Activated CD4-positive, alpha-beta T cell treated with anti-CD3 and anti-CD28 coated beads for 48 hours (primary cell): Measurements from ENCODE around the gene BET1L.
"Not testable (repeated sequence)": the region's sequence is repeated elsewhere in the genome, so short reads cannot be mapped to it uniquely, and the experiment has no call there.

ENCODE experiments used
- DNase-seq: peaks from one replicate; pipeline ENCODE4 v3.0.0-alpha.2; 2020

Gene BET1L

DNA sequence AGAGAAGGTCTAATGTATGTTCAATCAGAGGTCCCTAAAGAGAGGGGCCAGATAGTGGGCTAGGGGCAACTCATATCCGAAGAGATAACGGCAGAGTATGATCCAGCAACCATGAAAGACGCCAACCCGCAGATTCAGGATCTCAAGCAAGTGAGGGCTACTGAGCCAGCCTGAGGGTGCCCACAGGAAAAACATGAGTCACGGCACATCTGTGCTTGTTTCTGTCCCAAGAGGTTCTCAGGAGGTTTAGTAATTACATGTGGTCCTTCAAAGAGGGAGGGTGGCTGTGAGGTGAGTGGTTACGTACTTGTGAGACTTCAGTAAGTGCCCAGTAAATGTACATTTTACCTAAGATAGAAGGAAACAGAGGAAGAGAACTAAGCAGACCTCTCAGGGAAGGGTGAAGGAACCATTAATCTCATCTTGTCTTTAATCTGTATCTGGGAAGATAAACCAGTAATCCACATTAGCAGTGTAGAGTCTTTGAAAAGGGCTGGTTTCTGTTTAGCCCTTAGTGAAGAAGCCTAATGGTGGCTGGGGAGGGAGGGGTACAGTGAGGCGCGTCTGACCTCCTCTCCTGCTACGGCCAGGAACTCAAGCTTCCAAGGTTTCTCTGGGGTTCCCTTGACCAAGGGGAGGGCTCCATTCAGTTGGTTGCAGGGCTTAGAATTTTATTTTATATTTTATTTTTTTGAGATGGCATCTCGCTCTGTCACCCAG lies 18.7 kb upstream of the BET1L start:
- DNase-seq, result peak; percentile 37

DNA sequence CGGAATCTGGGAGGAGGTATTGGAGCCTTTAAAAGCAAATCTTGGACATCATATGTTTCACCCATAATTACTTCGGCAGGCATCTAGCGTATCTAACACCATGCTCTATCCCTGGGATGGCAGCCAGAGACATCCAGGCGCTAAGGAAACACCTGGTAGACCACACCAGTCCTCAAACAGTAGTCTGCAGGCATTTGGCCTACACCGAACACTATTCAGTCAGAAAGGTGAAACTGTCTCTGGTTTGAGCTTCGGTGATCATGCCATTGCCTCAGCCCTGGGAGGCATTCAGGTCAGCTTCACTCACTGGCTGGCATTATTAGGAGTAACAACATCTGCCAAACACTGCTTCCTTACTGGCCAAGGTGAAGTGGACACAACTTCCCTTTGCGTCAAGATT lies 17.2 kb upstream of the BET1L start:
- no peak for DNase-seq

- no peak for DNase-seq
Measured at GRCh38 chr11:223884-224283, 16.7 kb upstream of the BET1L start.

DNA sequence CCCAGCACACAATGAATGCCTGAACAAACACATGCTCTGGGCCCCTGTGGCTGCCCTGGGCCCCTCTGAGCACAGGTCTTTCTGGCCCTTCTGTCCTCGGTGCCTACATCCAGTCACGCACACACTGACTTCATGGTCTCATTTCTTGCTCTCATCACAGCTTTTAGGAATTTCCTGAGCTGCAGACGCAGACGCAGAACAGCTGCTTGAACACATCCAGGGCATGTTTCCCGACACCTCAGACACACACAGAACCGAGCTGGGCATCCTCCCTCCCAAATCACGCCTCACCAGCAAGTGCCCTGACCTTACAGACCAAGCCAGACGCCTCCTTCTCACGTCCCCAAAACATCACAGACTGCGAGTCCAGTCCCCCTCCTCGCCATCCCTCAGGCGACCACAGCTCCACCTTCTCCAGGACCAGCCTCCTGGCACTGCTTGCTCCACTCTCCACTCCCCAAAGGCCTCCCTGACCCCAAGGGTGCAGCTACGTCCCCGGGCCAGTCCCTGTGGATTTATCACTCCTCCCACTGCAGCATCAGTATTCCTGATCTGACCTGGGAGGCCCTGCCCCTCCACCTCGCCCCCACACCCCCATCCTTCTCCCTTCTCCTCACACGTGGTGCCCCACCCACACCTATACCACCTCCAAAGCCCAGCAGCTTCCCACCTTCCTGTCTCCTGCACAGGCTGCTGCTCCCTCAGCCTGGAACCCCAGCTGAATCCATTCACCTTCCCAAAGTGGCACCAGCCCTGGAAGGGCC lies 16.0 kb upstream of the BET1L start:
- no peak for DNase-seq

- no peak for DNase-seq
Measured at GRCh38 chr11:221998-222789, 15.0 kb upstream of the BET1L start.

GRCh38 chr11:221539-221938 lies 14.3 kb upstream of the BET1L start:
- DNase-seq, result no peak

GRCh38 chr11:220641-221215 lies 13.5 kb upstream of the BET1L start:
- not testable (repeated sequence) for DNase-seq

GRCh38 chr11:218815-219593 lies 11.8 kb upstream of the BET1L start:
- no peak for DNase-seq

DNA sequence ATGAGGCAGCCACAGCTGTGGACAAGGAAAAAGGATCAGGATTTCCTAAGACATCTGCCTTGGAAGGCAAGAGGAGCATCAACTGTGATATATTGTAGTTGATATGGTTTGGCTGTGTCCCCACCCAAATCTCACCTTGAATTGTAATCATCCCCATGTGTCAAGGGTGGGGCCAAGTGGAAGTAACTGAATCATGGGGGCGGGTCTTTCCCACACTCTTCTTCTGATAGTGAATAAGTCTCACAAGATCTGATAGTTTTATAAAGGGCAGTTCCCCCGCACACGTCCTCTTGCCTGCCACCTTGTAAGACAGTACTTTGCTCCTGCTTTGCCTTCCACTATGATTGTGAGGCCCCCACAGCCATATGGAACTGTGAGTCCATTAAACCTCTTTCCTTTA lies 10.5 kb upstream of the BET1L start:
- no peak for DNase-seq

DNA sequence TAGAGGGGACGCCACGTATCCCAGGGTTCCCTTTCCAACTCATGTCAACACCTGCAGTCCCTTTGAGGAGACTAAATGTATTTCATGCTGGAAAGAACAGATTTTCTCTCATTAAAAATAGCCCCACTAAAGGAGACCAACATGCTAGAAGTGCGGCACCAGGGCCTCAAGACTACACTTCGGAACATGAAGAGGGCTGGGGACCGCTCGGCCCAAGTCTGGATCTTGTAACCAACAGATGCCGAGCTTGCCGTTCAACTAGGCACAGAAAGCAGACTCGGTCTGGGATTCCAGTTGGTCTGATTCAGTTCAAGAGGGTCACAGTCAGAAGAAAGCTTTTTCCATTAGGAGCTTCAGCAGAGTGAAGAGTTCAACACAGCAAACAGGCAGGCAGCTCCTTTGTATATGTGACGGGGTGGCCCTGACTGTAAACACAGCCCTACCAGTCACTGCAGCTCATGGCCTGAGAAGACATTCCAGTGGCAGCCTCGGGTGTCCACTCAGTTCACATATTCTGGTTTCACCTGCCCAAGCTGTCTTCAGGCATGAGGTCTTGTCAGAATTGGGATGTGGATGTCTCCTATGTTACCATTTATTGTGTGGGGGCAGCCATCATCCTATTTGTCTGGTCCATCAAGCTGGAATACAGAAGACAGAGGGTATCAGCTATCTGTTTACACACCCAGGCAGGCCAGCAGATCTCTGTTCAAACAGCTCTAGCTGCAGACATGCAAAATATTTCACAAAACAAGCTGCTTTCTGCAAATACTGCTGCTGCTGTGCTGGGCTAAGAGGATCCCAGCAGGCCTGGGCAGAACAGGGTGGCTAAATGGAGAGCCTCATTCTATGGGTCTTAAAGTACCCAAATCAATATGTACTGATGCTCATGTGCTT lies 9.1 kb upstream of the BET1L start:
- no peak for DNase-seq

DNA sequence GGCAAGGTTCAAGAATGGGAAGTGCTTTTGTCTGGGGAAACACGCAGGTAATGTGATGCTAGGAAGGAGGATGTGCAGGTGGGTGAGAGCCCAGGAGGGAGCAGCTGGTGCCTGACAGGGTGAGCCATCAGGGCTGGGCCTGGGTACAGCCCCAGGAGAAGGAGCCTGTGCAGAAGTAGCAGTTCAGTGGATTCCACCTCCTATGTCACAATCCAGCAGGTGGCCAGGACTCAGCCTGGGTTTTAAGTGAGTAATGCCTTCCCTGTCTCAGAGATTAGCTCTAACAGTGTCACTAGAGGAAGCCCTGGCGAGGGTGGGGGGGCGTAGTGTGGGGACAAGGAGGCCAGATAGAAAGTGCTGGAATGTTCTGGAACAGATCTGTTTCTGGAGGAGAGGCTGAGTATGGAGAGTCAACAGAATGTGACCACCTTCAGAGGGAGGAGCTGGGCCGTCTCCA lies 8.4 kb upstream of the BET1L start:
- no peak for DNase-seq

GRCh38 chr11:214083-214482 lies 6.9 kb upstream of the BET1L start:
- DNase-seq, result no peak

DNA sequence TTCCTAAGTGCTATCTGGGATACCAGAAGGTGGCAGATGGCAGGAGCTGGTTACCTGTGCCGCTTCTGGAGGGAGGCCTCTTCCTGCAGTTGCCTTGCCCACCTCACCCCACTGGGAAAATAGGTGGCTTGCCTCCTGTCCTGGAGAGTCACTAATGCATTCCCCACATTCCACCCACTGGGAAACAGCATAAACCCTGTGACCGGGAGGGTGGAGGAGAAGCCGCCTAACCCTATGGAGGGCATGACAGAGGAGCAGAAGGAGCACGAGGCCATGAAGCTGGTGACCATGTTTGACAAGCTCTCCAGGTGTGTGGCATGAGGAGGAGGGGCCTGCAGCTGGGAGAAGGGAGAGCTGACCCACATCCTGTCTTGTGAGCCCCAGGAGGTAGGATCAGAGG lies 5.9 kb upstream of the BET1L start:
- DNase-seq, result no peak

- DNase-seq, result no peak
Measured at GRCh38 chr11:212150-213100, 5.2 kb upstream of the BET1L start.

GRCh38 chr11:211741-212140 lies 4.5 kb upstream of the BET1L start:
- DNase-seq, result no peak

DNA sequence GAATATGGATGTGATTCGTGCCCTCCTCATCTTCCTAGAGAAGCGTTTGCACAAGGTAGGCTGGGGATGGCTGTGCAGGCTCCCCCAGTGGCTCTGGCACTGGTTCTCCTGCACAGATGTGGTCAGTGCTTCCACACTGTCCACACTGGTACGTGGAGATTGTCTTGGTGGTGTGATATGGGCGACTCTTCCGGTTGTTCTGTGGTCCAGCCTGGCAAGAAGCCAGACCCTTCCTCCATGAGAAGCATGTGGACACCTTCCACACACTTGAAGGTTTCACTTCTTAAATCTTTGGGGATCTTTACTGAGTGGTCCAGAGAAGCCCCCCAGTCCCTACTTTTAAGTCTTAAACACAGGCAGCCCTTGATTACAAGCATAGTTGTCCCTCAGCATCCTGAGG lies 4.1 kb upstream of the BET1L start:
- DNase-seq, result no peak

DNA sequence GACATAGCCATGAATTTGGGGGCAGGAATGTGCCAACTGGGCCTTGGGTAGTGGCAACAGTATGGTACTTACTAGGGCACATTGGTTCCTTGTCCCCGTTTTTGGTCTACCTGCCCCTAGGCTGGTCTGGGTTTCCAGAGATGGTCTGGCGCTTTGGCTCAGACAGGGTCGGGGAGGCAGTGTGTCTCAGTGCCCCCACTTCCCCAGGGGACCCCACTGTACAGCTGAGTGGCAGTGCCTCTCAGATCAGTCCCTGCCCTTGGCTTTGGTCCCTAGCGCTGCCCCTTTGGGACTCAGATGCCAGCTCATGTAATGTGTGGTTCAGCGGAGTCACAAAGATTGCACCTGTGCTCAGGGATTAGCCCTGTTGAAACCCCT lies 3.6 kb upstream of the BET1L start:
- no peak for DNase-seq

- DNase-seq, result no peak
Measured at GRCh38 chr11:210122-210802, 3.1 kb upstream of the BET1L start.

- no peak for DNase-seq
Measured at GRCh38 chr11:209275-210121, 2.3 kb upstream of the BET1L start.
